HEK293T (cell line): ENCODE results near the gene BCAP31.

Experiments
- BHLHE40 ChIP-seq: fragments of 450-650 bp; IDR thresholded peaks from 2 replicates; pipeline ENCODE4 v1.6.1; 2016; ENCODE audit warnings: mild to moderate bottlenecking, moderate library complexity, borderline replicate concordance
- FOXA1 ChIP-seq: fragments of 450-650 bp; IDR thresholded peaks from 2 replicates; pipeline ENCODE4 v1.6.1; 2016; ENCODE audit warnings: mild to moderate bottlenecking
- FOXM1 ChIP-seq: fragments of 450-650 bp; IDR thresholded peaks from 2 replicates; pipeline ENCODE4 v1.6.1; 2017; ENCODE audit warnings: mild to moderate bottlenecking, borderline replicate concordance
- LEF1 ChIP-seq: fragments of 450-650 bp; IDR thresholded peaks from 2 replicates; pipeline ENCODE4 v1.6.1; 2017; ENCODE audit warnings: mild to moderate bottlenecking, borderline replicate concordance
- SP1 ChIP-seq: fragments of 450-650 bp; IDR thresholded peaks from 2 replicates; pipeline ENCODE4 v1.6.1; 2017
- SUZ12 ChIP-seq: fragments of 450-650 bp; IDR thresholded peaks from 2 replicates; pipeline ENCODE4 v1.6.1; 2016; ENCODE audit warnings: mild to moderate bottlenecking
- ZNF384 ChIP-seq: fragments of 450-650 bp; IDR thresholded peaks from 2 replicates; pipeline ENCODE4 v1.6.1; 2016

DNA sequence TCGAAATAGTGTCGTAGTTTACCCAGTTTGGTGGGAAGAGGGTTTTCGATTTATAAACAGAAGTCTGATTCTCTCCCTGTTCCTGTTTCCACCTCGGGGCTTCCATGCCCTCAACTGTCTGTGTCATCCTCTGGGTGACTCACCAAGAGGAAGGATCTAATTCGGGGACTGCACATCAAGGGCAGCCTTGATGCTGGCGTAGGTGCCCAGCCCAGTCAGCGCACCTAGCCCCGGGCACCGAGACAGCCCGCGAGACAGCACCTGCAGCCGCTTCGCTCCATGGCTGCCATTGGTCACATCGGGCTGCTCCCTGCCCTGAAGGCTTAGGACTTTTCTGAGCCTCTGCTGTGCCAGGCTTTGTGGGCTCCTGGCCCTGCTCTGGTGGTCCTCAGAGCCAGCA, 8.2 kb upstream of the BCAP31 start:
- TF ChIP-seq ZNF384 (no peak), FOXM1 (no peak), SP1 (no peak), LEF1 (no peak), SUZ12 (no peak), FOXA1 (no peak), BHLHE40 (no peak)
